K562 (cell line): ENCODE results near the gene CLDN5. TPM values are rescaled to one million over a fixed set of nuclear protein-coding genes. Genes with fewer than 3 reads are reported as not detected.
A peak's percentile ranks its signal among the peaks of the same experiment; 100 is the strongest.

Experiments used
- MXI1 ChIP-seq: IDR thresholded peaks from 2 replicates; pipeline ENCODE4 v1.6.1; 2011; ENCODE audit warnings: low read depth, mild to moderate bottlenecking, improper control_type of control experiment, low read length
- PHF8 ChIP-seq: fragments of 200-600 bp; sonication (generic); IDR thresholded peaks from 2 replicates; pipeline ENCODE4 v1.6.1; 2012; ENCODE audit warnings: mixed run types, mild to moderate bottlenecking, inconsistent platforms, low read length, moderate library complexity, borderline replicate concordance
- SLC30A9 ChIP-seq: fragments of 250-450 bp; sonication (Bioruptor Pico); IDR thresholded peaks from 2 replicates; pipeline ENCODE4 v1.8.0; 2022; ENCODE audit warnings: mild to moderate bottlenecking, moderate library complexity
- SUPT5H ChIP-seq: fragments of 450-650 bp; IDR thresholded peaks from 2 replicates; pipeline ENCODE4 v1.6.1; 2016
- ZNF140 ChIP-seq: fragments of 250-450 bp; sonication (Bioruptor Pico); IDR thresholded peaks from 2 replicates; pipeline ENCODE4 v1.8.0; 2021; ENCODE audit warnings: moderate library complexity, mild to moderate bottlenecking, inconsistent platforms
- ZNF766 ChIP-seq: fragments of 200-800 bp; sonication (Bioruptor generic); conservative IDR thresholded peaks from 2 replicates; pipeline ENCODE4 v1.6.1; 2016; ENCODE audit warnings: missing genetic modification characterization, missing compliant biosample characterization
- polyA plus RNA-seq, 8 experiments: library from polyadenylated mRNA; depleted of rRNA in 4 of 8; stranded (reverse) in 5 of 8; unstranded in 3 of 8; fragments of >200 nt; fragmentation: Nextera tagmentation in 2 of 8; fragmentation: Illumina TruSeq in 1 of 8; extraction: Ambion mirVana in 2 of 8; extraction: Trizol in 1 of 8; gene quantifications; 2 replicates each; pipeline versions ENCODE4 v1.2.1 to v1.2.3, GENCODE V29; 2011 to 2014; ENCODE audit warnings: inconsistent platforms in 1 of 8, missing spikeins in 1 of 8
- total RNA-seq, 7 experiments: library from RNA; depleted of rRNA in 6 of 7; stranded (reverse); fragments of >200 nt in 6 of 7; fragmentation: Illumina TruSeq in 2 of 7; extraction: Trizol in 2 of 7; gene quantifications; 2 replicates each; pipeline versions ENCODE4 v1.2.1 to v1.2.3, GENCODE V29; 2011 to 2021; ENCODE audit warnings: low replicate concordance in 1 of 7
- TF ChIP-seq, protein P1 (sequence below): fragments of 200-800 bp; sonication (Bioruptor generic); IDR thresholded peaks from 2 replicates; pipeline ENCODE4 v1.6.1; 2016; ENCODE audit warnings: missing genetic modification characterization, missing compliant biosample characterization
- TF ChIP-seq, protein P2 (sequence below): fragments of 200-600 bp; sonication (generic); IDR thresholded peaks from one replicate; pipeline ENCODE4 v1.6.1; 2012; ENCODE audit warnings: mild to moderate bottlenecking, low read depth, low read length, inconsistent platforms
- TF ChIP-seq, protein P3 (sequence below): IDR thresholded peaks from 3 replicates; pipeline ENCODE4 v1.6.1; 2011; ENCODE audit warnings: borderline replicate concordance, mild to moderate bottlenecking; ENCODE audit not compliant: insufficient read length, insufficient read depth

CLDN5 gene
- total and polyA plus RNA-seq, 9 of the 15 experiments (the other 6 are each of a cell fraction or from before 2014, with no cell fraction given): 0.20 TPM; not detected in 8

DNA sequence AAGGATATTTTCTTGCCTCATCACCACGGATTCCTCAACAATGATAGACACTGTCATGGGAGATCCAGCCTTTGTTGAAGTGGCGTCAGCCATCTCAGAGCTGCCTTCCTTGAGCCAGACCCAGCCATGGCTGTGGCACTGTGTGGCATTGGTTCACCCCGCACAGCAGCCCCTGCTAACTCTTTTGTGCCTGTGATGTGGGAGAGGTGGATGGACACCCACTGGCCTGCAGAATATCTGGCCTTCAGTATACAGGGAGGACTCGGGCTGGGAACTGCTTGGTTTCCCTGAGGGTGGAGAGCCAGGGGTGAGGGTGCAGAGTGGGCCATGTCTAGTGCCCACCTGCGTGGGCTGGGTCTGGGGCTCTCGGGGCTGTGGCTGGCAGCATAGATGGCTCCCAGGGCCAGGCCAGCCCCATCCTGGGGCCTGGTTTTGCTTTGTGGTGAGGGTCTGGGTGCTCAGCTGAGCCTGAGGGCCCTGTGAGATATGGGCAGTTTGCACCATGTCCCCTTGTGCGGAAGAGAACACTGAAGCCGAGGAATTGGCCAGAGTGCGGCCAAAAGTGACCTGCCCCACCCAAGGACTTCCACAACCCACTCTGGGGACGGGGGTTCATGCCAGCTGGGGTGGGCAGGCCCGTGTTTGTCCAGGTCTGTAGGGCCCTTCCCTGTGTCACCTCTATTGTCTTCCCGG, 6.1 kb downstream of the CLDN5 start (continued):
- TF ChIP-seq, protein P1, sequence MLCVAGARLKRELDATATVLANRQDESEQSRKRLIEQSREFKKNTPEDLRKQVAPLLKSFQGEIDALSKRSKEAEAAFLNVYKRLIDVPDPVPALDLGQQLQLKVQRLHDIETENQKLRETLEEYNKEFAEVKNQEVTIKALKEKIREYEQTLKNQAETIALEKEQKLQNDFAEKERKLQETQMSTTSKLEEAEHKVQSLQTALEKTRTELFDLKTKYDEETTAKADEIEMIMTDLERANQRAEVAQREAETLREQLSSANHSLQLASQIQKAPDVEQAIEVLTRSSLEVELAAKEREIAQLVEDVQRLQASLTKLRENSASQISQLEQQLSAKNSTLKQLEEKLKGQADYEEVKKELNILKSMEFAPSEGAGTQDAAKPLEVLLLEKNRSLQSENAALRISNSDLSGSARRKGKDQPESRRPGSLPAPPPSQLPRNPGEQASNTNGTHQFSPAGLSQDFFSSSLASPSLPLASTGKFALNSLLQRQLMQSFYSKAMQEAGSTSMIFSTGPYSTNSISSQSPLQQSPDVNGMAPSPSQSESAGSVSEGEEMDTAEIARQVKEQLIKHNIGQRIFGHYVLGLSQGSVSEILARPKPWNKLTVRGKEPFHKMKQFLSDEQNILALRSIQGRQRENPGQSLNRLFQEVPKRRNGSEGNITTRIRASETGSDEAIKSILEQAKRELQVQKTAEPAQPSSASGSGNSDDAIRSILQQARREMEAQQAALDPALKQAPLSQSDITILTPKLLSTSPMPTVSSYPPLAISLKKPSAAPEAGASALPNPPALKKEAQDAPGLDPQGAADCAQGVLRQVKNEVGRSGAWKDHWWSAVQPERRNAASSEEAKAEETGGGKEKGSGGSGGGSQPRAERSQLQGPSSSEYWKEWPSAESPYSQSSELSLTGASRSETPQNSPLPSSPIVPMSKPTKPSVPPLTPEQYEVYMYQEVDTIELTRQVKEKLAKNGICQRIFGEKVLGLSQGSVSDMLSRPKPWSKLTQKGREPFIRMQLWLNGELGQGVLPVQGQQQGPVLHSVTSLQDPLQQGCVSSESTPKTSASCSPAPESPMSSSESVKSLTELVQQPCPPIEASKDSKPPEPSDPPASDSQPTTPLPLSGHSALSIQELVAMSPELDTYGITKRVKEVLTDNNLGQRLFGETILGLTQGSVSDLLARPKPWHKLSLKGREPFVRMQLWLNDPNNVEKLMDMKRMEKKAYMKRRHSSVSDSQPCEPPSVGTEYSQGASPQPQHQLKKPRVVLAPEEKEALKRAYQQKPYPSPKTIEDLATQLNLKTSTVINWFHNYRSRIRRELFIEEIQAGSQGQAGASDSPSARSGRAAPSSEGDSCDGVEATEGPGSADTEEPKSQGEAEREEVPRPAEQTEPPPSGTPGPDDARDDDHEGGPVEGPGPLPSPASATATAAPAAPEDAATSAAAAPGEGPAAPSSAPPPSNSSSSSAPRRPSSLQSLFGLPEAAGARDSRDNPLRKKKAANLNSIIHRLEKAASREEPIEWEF (CRISPR knock-in tag): no peak
- TF ChIP-seq ZNF766 (CRISPR knock-in tag): no peak
- peak; percentile 25; the same call in 1 of the 2 replicates for TF ChIP-seq PHF8
- no peak; the same call in 1 of the 2 replicates for TF ChIP-seq SUPT5H
- no peak for TF ChIP-seq ZNF140 (CRISPR knock-in tag)
- TF ChIP-seq, protein P2, sequence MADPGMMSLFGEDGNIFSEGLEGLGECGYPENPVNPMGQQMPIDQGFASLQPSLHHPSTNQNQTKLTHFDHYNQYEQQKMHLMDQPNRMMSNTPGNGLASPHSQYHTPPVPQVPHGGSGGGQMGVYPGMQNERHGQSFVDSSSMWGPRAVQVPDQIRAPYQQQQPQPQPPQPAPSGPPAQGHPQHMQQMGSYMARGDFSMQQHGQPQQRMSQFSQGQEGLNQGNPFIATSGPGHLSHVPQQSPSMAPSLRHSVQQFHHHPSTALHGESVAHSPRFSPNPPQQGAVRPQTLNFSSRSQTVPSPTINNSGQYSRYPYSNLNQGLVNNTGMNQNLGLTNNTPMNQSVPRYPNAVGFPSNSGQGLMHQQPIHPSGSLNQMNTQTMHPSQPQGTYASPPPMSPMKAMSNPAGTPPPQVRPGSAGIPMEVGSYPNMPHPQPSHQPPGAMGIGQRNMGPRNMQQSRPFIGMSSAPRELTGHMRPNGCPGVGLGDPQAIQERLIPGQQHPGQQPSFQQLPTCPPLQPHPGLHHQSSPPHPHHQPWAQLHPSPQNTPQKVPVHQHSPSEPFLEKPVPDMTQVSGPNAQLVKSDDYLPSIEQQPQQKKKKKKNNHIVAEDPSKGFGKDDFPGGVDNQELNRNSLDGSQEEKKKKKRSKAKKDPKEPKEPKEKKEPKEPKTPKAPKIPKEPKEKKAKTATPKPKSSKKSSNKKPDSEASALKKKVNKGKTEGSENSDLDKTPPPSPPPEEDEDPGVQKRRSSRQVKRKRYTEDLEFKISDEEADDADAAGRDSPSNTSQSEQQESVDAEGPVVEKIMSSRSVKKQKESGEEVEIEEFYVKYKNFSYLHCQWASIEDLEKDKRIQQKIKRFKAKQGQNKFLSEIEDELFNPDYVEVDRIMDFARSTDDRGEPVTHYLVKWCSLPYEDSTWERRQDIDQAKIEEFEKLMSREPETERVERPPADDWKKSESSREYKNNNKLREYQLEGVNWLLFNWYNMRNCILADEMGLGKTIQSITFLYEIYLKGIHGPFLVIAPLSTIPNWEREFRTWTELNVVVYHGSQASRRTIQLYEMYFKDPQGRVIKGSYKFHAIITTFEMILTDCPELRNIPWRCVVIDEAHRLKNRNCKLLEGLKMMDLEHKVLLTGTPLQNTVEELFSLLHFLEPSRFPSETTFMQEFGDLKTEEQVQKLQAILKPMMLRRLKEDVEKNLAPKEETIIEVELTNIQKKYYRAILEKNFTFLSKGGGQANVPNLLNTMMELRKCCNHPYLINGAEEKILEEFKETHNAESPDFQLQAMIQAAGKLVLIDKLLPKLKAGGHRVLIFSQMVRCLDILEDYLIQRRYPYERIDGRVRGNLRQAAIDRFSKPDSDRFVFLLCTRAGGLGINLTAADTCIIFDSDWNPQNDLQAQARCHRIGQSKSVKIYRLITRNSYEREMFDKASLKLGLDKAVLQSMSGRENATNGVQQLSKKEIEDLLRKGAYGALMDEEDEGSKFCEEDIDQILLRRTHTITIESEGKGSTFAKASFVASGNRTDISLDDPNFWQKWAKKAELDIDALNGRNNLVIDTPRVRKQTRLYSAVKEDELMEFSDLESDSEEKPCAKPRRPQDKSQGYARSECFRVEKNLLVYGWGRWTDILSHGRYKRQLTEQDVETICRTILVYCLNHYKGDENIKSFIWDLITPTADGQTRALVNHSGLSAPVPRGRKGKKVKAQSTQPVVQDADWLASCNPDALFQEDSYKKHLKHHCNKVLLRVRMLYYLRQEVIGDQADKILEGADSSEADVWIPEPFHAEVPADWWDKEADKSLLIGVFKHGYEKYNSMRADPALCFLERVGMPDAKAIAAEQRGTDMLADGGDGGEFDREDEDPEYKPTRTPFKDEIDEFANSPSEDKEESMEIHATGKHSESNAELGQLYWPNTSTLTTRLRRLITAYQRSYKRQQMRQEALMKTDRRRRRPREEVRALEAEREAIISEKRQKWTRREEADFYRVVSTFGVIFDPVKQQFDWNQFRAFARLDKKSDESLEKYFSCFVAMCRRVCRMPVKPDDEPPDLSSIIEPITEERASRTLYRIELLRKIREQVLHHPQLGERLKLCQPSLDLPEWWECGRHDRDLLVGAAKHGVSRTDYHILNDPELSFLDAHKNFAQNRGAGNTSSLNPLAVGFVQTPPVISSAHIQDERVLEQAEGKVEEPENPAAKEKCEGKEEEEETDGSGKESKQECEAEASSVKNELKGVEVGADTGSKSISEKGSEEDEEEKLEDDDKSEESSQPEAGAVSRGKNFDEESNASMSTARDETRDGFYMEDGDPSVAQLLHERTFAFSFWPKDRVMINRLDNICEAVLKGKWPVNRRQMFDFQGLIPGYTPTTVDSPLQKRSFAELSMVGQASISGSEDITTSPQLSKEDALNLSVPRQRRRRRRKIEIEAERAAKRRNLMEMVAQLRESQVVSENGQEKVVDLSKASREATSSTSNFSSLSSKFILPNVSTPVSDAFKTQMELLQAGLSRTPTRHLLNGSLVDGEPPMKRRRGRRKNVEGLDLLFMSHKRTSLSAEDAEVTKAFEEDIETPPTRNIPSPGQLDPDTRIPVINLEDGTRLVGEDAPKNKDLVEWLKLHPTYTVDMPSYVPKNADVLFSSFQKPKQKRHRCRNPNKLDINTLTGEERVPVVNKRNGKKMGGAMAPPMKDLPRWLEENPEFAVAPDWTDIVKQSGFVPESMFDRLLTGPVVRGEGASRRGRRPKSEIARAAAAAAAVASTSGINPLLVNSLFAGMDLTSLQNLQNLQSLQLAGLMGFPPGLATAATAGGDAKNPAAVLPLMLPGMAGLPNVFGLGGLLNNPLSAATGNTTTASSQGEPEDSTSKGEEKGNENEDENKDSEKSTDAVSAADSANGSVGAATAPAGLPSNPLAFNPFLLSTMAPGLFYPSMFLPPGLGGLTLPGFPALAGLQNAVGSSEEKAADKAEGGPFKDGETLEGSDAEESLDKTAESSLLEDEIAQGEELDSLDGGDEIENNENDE: no peak
- TF ChIP-seq, protein P3, sequence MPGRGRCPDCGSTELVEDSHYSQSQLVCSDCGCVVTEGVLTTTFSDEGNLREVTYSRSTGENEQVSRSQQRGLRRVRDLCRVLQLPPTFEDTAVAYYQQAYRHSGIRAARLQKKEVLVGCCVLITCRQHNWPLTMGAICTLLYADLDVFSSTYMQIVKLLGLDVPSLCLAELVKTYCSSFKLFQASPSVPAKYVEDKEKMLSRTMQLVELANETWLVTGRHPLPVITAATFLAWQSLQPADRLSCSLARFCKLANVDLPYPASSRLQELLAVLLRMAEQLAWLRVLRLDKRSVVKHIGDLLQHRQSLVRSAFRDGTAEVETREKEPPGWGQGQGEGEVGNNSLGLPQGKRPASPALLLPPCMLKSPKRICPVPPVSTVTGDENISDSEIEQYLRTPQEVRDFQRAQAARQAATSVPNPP: no peak
- TF ChIP-seq MXI1: no peak
- no peak for TF ChIP-seq SLC30A9 (CRISPR knock-in tag)
